ENCODE measurements around the gene SORD.
"Not testable (repeated sequence)": the region's sequence is repeated elsewhere in the genome, so short reads cannot be mapped to it uniquely, and the experiment has no call there.

The SORD gene

GRCh38 chr15:45100884-45101625, 78.1 kb downstream of the SORD start:
- no peak for DNase-seq

GRCh38 chr15:45101749-45102148, 78.8 kb downstream of the SORD start:
- no peak for DNase-seq

GRCh38 chr15:45102226-45102625, 79.2 kb downstream of the SORD start:
- DNase-seq: no peak

GRCh38 chr15:45104170-45104569, 81.2 kb downstream of the SORD start:
- DNase-seq: not testable (repeated sequence)

DNA sequence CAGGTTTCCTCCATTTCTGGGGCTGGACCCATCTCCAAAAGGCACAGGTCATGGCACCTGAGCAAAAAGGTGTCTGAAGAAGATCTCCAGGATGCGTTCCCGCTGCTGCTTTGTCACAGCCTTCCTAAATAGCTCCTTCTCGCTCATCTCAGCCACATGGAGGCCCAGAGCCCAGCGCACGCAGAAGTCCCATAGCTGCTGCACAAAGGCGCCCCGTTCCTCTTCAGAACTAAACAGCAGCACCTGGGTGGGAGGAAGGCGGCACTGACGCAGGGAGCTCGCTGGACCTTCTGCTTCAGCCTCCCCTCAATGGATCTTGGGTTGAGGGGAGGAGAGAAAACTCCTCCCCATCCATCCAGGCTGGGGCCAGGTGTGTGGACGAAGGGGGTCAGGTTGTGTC, 82.6 kb downstream of the SORD start:
- DNase-seq: no peak

GRCh38 chr15:45106002-45106790, 83.2 kb downstream of the SORD start:
- no peak for DNase-seq

DNA sequence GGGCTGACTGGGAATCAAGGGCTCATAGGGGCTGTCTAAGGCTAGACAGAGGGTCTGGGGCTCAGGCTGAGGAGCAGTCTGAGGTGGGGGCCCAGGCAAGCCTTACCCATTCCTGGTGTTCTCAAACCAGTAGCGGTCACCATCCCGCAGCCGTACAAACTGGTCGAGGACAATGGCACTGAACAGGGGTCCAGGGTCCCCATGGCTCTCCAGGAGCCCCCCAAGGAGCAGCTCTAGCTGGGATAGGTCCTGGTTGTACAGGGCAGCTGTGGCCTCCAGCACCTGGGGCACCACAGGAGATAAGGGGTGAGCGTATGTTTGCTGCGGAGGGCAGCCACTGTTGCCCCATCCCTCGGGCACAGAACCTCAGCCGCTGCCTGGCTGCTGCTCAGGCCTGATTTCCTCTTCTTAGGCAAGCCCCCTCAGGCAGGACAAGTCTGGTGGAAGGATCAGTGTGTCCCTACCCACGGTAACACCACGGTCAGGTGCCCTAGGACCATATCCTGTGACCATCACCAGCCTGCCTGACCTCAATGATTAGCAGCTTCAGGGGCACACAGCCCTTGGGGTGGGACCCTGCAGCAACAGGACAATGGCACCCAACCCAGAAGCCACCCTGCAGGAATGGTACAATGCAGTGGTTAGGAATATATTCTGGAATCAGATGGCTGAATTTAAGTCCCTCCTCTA, 85.1 kb downstream of the SORD start:
- DNase-seq: no peak

DNA sequence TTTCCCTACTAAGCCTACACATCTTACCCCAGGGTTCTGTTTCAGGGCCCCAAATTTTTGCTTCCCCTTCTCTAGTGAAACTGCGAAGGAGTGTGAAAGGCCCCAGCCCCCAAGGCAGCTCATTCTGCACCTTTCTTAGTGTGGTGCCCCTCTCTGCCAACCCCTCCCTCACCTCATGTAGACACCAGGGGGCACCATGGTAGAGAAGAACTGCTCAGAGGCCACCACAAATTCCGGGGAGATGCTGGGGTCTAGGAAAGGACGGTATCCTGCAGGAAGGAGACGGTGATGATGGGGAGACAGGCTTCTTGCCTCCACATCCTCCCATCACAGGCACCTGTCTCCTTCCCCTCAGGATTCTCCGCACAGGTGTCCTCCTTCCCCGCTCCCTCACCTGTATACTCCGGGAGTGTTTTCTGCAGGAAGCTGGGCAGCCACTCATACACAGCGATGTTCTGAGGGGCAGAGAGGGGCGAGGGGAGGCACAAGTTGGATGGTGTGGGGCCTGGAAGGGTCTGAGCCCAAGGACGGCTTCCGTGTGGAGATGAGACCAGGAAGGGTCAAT, 87.3 kb downstream of the SORD start:
- no peak for DNase-seq

DNA sequence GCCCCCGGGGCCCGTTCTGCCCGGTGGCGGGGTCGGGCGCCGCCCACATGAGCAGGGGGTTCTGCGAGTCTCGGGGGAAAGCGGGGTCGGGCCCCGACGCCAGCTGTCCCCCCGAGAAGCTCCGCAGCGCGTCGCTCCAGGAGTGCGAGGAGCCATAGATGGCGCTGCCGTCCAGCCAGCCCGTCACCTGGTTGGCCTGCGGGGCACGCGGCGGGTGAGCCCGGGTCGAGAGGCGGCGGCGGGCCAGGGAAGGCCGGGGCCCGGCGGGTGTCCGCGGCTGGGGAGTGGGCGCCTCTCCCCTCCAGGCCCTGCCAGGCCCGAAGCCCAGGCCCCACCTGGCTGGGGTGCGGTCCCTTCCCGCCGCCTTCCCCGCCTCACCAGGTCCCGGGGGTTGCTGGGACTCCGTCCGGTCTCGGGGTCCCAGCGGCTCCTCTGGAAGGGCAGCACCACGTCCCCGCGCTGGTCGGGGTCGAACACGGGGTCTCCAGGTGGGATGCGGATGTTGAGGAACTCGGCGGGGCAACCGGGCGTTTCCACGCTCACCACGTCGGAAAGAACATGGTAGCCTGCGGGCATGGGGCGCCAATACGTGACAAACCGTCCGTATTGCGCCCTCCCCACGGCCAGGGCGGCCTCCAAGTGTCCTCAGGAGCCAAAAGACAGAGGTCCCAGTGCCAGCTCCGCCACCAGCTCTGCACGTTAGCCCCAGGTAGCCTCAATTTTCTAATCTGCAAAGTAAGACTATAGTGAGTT, 88.6 kb downstream of the SORD start:
- no peak for DNase-seq

- DNase-seq: no peak
Measured at GRCh38 chr15:45112143-45112590, 89.2 kb downstream of the SORD start.

- no peak for DNase-seq
Measured at GRCh38 chr15:45112591-45113379, 89.8 kb downstream of the SORD start.

DNA sequence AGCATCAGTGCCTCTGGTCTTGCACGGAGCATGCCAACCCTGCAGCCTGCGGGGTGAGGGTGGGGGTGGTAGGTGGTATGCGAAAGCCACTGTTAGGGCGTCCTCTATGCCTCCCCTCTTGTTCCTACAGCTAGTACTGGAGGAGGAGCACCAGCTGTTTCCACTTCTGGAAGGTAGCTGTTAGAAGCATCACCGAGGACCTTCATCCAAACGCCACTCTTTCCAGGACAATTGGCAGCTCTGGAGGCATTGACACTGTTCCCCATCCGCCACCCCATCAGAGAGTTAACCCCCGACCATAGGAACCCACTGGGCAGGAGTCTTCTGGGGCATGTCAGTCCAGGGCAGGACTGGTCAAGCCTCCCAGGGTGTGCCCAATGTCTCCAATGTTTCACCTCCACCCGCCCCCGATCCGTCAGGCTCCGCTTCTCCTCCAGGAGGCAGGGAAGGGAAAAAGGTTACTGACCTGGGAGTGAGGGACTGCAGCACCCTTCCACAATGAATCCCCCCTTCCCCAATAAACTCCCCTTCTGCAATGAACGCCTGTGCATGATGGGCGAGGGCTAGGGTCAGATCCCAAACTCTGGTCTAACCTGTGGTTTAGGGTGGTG, 90.5 kb downstream of the SORD start:
- DNase-seq: no peak

- no peak for DNase-seq
Measured at GRCh38 chr15:45114076-45114750, 91.2 kb downstream of the SORD start, which contains the start of the genes DUOX2 and DUOXA2. Gene DUOX2, minus strand, starts transcription at chr15:45114172. Its CDS starts 761 bp downstream, at chr15:45113411. Gene DUOXA2, plus strand, starts transcription at chr15:45114326. Its CDS starts 280 bp downstream, at chr15:45114606.

- DNase-seq: no peak
Measured at GRCh38 chr15:45114751-45115085, 91.7 kb downstream of the SORD start.

- no peak for DNase-seq
Measured at GRCh38 chr15:45115312-45115820, 92.4 kb downstream of the SORD start.

GRCh38 chr15:45116006-45116481, 93.0 kb downstream of the SORD start:
- DNase-seq: no peak

GRCh38 chr15:45116482-45117307, 93.7 kb downstream of the SORD start:
- DNase-seq: no peak

GRCh38 chr15:45117308-45118130, 94.5 kb downstream of the SORD start:
- no peak for DNase-seq

Measured in suppressor macrophage treated with lipopolysaccharide for 4 hours (primary cell).